Measurements from ENCODE around the gene IL4R. TPM values are rescaled to one million over a fixed set of nuclear protein-coding genes. Genes with fewer than 3 reads are reported as not detected.
"Not testable (repeated sequence)": the region's sequence is repeated elsewhere in the genome, so short reads cannot be mapped to it uniquely, and the experiment has no call there.

Gene IL4R
- polyA plus RNA-seq (ENCODE audit: insufficient read length) = 12.1 TPM

DNA sequence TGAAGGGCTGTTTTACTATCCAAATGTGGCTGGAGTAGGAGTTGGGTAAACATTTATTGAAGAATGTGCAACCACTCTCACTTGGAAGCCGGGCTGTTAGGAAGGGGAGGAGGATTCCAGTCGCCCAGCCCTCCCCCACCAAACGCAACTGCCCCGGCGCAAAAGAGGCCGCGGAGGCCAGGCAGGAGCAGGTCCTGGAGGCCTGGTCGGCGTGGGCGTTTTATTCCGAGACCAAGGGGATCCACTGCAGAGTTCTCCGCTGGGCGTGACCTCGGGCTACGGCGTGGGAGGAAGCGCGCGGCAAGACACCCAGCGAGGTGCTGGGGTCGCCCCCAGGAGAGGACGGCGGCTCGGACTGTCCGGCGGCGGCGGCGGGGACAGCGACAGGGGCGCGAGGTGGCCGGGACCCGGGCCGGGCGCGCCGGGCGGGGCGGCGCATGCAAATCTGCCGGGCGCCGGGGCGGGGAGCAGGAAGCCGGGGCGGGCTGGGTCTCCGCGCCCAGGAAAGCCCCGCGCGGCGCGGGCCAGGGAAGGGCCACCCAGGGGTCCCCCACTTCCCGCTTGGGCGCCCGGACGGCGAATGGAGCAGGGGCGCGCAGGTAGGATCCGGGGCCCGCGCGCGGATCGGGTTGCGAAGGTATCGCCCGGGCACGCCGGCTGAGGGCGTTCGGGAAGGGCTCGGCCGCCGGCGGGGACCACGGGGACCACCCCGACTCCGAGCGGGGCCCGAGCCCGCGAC lies at the start of gene IL4R:
TSS of gene IL4R (plus strand) at position 553 of the 739 bp plus-strand sequence. CDS start 26,230 bp downstream, outside the sequence.
- peak; percentile 47 for DNase-seq

DNA sequence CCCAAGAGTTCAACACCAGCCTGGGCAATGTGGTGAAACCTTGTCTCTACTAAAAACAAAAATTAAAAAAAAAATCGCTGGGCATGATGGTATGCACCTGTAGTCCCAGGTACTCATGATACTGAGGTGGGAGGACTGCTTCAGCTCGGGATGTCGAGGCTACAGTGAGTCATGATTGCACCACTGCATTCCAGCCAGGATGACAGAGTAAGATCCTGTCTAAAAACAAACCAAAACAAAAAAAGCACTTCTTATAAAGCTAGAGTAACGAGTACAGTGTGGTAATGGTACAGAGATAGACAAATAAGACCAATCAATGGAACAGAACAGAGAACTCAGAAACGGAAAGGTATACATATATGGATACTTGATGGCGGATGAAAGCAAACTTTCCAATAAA lies 49.6 kb upstream of the IL4R start:
- no peak for DNase-seq

DNA sequence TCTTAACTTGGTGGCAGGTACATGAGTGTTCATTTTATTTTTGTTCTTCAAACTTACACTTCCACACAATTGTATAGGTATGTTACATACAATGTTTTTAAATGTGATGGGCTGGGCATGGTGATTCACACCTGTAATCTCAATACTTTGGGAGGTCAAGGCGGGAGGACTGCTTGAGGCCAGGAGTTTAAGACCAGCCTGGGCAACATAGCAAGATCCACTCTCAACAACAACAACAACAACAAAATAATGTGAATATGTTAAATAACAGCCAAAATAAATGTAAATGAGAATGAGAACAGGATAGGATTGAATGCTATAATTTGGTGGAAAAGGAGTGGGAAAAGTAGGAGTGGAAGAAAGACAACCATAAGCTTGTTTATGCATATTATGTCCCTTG lies 47.8 kb upstream of the IL4R start:
- DNase-seq = no peak

DNA sequence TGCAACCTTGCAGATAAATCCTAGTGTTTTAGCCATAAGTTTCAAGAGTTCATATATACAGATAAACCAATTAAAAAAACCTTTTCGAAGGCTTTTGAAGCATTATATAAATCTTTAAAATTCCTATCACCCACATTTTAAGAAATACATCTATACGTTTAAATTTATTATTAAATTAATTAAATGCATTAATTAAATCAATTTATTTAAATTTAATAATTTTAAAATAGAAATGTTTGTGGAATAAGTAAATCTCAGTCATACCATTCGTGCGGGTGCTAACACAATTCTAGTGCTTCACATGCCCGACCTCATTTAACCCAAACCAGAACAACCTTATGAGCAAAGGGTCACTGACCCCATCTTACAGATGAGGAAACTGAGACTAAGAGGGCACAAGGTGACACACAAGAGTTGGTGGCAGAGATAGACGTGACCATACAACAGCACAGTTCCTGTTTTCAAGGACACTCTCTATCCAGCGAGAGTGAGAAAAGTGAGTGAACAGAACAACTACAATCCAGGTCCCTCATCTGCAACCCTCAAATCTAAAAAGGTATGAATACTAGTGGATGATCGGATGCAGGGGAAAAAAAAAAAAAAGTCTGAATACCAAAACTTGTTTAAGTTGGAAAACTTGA lies 46.6 kb upstream of the IL4R start:
- DNase-seq = no peak

DNA sequence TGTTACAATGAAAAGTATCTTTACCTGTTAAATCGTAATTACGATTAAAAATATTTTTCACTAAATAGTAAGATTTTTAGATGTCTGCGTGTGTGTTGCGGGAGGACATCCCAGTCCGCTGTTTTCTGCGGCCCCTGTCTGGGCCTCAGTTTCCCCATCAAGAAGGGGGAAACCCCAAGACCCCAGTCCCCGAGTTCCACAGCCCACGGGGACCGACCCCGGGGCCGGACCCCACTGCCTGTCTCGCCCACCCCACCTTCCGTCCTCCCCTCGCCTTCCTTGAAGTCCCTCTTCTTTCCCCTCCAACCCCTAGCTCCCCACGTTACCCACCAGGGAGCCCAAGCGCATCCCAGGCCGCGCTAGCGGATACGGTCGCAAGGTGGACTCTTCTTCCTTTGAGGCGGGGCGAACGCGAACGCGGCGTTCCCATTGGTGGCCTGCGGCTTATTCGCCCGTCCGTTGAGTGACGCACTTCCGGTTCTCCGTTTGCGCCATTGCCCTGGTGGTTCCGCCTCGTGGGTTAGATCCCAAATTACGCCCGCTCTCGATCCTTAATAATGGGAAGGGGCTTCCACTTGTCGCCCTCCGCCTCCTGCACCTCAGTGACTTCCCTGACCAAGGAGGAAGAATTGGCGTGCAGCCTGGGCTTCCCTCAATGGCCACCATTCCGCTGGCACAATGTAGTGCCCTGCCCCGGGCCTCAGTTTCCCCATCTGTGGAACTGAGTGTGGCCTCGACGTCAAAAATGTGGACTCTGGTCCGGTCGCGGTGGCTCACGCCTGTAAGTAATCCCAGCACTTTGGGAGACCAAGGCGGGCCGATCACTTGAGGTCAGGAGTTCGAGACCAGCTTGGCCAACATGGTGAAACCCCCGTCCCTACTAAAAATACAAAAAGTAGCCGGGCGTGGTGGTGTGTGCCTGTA lies 45.1 kb upstream of the IL4R start, which contains the start of gene NSMCE1:
TSS of gene NSMCE1 (minus strand) at position 397 of the 924 bp plus-strand sequence. CDS start 11,202 bp downstream, outside the sequence.
- peak; percentile 97 for DNase-seq

DNA sequence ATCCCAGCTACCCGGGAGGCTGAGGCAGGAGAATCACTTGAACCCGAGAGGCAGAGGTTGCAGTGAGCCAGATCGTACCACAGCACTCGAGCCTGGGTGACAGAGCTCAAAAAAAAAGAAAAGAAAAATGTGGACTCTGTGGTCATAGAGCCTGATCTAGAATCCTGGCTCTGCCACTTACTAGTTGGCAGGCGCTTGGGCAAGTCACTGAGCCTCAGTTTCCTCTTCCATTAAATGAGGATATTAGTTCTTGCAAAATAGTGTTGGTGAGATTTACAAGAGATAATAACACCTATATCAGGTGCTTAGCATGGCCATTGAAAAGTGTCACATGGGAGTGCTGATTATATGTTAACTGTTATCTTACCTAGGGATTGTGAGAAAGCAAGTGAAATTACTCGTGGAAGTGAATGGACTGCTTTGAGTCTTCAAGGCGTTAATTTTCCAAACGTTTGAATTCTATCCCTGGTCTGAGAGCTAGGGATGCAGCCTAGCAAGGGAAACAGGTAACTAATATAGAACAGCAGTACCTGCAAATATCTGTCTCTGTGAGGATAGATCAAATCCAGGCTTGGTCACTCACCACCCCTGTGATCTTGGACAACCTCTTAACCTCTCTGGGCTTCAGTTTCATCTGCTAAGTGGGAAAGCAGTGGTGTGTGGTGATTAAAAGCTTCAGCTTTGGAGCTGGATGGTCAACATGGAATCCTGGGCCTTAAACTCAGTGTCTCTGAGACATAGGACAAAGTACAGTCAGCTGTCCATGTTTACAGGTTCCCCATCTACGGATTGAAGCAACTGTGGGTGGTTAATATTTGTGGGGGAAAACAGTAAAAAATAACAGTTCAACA lies 44.2 kb upstream of the IL4R start:
- DNase-seq = no peak

DNA sequence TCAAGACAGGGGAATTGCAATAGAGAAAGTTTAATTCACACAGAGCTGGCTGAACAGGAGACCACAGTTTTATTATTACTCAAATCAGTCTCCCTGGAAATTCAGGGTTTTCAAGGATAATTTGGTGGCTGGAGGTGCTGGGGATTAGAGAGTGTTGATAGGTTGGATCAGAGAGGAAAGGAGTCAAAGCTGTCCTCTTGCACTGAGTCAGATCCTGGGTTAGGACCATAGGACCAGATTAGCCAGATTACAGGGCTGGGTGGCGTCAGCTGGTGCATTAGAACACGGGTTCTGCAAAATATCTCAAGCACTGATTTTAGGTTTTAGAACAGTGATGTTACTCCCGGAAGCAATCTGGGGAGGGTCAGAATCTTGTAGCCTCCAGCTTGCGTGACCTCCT lies 43.4 kb upstream of the IL4R start:
- DNase-seq = no peak

DNA sequence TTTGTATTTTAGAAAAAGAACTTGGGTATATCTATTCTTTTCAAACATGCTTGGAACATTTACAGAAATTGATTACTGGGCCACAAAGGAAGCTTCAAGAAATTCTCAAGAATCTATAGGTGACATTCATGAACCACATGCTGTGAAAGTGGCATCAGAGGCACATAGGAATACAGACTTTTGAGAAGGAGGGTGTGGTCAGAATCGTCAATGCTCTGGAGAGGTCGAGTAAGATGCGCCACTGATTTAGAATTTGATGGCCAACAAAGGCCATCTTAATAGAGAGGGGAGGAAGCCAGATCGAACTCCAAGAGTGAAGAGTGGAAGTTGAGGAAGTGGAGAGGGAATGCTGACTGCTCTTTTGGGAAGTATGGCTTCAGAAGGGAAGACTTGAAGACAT lies 41.7 kb upstream of the IL4R start:
- DNase-seq = no peak

DNA sequence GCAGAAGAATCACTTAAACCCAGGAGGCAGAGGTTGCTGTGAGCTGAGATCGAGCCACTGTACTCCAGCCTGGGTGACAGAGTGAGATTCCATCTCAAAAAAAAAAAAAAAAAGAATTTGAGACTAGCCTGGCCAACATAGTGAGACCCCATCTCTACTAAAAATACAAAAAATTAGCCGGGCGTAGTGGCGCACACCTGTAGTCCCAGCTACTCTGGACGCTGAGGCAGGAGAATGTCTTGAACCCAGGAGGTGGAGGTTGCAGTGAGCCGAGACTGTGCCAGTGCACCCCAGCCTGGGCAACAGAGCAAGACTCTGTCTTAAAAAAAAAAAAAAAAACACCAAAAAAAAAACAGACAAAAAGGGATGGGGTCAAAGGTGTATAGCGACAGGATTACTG lies 41.1 kb upstream of the IL4R start:
- not testable (repeated sequence) for DNase-seq

DNA sequence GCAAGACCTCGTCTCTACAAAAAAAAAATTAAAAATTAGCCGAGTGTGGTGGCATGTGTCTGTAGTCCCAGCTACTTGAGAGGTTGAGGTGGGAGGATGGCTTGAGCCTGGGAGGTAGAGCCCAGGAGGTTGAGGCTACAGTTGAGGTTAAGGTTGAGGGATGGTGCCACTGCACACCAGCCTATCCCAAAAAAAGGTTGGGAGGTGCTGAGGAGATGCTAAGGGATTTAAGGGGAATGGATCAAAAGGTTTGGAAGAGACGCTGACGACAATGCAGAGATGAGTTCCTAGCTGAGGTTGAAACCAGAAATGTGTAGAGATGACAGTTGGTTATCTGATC lies 40.5 kb upstream of the IL4R start:
- no peak for DNase-seq

DNA sequence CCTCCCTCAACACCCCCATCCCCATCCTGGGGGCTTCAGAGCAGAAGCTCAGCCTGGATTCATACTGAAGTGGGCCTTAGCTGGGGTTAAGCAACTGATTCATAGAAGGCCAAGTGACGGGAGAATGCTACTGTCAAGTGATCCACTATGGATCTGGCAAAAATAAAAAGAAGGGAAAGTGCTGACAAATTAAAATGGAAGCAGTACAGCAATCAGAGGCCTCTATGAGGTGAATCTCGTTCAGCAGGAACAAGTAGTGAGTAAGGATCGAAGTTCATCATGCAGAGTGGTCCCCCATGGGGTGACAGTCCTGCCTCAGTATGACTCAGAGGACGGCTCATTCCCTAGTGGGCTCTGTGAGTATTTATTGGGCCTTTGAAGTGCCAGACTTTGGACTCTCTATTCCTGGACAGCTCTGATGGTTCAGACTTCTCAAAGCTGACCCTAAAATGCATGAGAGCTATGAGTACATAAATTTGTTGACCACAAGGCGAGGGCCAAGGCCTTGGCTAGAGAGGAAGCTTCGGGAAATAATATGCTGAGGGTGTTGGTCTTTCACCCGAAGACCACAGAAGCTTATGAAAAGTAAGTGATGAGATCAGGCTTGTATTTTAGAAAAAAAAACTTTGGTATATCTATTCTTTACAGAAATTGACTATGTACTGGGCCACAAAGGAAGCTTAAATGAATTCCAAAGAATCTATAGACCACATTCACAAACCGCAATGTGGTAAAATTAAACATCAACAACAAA lies 39.9 kb upstream of the IL4R start:
- no peak for DNase-seq

DNA sequence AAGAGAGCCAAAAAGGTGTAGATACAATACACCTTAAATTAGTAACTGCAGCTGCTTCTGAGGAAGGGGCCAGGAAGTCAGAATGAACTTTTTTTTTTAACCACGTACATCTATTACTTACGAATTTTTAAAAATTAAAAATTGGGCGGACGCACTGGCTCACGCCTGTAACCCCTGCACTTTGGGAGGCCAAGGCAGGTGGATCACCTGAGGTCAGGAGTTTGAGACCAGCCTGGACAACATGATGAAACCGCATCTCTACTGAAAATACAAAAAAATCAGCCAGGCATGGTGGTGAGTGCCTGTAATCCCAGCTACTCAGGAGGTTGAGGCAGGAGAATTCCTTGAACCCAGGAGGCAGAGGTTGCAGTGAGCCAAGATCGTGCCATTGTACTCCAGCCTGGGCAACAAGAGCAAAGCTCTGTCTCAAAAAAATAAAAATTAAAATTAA lies 39.3 kb upstream of the IL4R start:
- DNase-seq = not testable (repeated sequence)

DNA sequence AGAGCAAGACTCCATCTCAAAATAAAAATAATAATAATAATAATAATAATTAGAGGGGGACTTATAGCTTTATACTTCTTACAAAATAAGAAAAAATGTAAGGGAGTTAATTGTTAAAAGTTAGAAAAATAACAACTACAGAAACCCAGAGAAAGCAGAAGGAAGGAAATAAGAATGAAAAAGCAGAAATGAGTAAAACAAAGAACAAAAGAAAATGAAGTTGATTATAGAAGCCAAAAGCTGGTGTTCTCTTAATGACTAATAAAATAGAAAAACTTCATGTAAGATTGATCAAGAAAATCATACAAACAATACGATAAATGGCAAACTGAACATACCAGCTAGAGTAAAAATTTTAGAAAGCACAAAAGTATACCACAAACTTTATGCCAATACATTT lies 38.4 kb upstream of the IL4R start:
- DNase-seq = no peak

DNA sequence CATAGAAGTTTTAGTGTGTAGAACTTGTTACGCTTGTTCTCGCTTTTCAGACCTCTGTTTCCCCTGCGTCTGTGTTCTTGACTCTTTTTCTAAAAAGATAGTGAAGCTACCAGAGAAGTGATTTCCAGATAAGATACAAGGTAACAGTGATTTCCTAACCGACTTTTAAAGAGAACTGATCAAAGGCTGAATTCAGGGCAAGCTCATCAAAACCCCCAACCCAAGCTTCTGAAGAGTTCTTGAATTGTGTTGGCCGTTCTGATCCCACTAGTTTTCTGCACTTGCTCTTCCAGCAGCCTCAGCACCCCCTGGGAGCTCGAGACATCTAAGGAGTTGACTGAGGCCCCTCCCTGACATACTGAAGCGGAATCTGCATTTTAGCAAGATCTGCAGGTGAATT lies 32.5 kb upstream of the IL4R start:
- no peak for DNase-seq

DNA sequence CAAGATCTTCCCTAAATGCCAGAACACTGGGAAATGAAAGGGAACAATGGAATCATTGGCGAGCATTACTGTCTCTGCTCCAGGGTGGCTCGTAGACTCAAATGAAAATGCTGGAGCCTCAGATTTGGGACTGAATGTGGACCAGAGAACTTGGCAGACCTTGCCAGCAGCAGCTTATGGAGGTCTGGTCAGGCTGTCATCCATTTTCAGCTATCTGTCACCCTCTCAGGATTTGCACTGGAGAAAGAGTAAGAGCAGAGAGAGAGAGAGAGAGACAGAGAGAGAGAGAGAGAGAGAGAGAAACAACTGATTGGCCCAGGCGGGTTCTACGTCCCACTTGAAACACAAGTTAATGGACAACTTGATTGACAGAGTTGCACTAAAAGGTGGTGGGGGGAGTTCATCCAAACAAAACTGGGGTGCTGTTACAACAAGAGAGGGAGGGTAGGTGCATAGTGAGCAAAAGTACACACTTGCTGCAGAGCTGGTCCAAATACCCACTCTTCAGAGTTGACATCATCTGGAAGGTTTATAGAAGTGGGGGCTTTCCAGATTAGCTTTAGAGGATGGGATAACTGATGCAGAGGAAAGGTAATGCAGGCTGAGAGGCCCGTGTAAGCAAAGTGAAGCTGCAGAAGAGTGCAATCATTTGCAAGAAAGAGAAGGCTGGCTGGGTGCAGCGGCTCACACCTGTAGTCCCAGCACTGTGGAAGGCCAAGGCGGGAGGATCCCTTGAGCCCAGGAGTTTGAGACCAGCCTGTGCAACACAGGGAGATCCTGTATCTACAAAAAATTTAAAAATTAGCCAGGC lies 28.7 kb upstream of the IL4R start:
- DNase-seq = no peak

DNA sequence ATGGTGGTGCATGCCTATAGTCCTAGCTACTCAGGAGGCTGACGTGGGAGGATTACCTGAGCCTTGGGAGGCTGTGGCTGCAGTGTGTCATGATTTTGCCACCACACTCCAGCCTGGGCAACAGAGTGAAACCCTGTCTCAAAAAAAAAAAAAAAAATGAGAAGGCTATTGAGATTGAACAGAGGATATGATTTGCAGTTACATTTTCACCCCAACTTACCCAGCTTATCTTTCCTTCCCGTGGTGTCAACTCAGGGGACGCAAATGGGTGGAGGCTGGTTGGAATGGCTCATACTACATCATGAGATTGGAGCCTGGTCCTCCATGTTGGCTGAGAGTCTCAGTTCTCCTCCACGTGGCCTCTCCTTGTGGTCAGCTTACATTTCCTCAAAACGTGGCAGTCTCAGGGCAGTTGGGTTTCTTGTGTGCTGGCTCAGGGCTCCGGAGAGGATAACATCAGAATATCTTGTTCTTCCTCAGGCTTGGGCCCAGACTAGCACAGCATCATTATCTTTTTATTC lies 28.0 kb upstream of the IL4R start:
- DNase-seq = no peak

DNA sequence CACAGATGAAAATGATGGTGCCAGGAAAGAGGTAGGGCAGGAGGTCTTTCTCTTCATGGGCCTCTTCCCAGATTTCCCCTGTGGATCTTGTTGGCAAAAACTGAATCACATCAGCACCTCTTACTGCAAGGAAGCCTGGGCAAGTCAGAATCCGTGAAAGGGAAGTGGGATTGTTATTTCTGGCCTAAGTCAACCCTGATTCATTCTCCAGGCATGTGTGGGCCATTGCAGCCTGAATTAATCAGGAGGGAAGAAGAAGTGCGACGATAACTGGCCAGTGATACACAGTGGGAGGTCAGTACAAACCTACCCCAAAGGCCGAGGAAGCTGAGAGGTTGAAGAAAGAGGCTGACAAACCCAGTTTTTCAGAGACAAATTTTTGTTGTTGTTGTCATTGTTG lies 27.3 kb upstream of the IL4R start:
- no peak for DNase-seq

DNA sequence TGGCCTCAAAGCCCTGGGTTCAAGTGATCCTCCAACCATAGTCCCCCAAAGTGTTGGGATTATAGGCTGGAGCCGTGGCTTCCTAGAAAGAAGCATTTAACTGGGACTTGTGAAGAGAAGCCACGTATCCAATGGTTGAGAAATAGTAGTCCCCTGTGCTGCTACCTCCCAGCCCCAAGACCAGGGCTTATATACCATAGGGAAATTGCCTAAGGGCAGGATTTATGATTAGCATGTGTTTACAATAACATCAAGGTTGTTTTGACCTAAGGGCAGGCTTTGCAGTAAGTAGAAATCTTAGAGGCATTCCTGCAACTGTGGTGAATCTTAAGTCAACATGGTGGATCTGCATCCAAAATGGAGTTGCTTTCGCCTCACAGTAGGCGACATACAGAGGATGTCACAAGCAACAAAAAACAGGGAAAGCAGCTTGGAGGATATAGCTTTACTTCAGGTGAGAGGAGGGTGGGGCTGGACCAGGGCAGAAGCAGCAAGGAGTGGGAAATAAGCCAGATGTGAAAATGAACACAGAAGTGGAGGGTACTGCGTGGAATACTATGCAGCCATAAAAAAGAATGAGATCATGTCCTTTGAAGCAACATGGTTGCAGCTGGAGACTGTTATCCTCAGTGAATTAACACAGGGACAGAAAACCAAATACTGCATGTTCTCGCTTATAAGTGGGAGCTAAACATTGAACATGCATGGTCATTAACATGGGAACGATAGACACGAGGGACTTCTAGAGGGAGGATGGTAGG lies 26.5 kb upstream of the IL4R start:
- no peak for DNase-seq

DNA sequence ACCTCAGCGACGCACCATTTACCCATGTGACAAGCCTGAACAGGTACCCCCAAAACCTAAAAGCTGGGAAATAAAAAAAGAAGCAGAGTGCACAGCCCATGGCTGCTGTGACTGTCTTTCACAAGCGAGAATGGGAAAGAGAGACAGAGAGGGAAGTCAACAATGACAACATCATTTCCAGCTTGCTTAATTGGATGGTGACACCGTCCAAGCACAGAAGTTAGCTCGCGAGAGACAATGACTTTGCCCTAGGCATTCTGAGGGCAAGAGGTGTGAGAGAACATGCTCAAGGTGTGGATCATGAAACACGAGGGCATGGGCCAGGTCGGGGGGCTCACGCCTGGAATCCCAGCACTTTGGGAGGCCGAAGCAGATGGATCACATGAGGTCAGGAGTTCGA lies 25.9 kb upstream of the IL4R start:
- no peak for DNase-seq

Measured in hindlimb muscle (tissue), 1 donor.